PC-9 (cell line): ENCODE measurements around the gene KDM4E.

Source experiments
- CTCF ChIP-seq: fragments of 200-600 bp; sonication (generic); conservative IDR thresholded peaks from 2 replicates; pipeline ENCODE4 v1.6.1; 2017; ENCODE audit warnings: mixed run types, antibody characterized with exemption, mild to moderate bottlenecking, moderate library complexity
- EZH2 ChIP-seq: fragments of 200-600 bp; sonication (generic); IDR thresholded peaks from 2 replicates; pipeline ENCODE4 v1.8.0; 2017; ENCODE audit warnings: antibody characterized with exemption, low read depth

- TF ChIP-seq CTCF, result no peak
- no peak for TF ChIP-seq EZH2
These were observed 19.0 kb downstream of the KDM4E start for GRCh38 chr11:95044010-95044409.
